PC-9 (cell line): ENCODE data around the gene CGB5.
"Not testable (repeated sequence)": the region's sequence is repeated elsewhere in the genome, so short reads cannot be mapped to it uniquely, and the experiment has no call there.

Experiments
- CTCF ChIP-seq: fragments of 200-600 bp; sonication (generic); conservative IDR thresholded peaks from 2 replicates; pipeline ENCODE4 v1.6.1; 2017; ENCODE audit warnings: mixed run types, antibody characterized with exemption, mild to moderate bottlenecking, moderate library complexity
- EZH2 ChIP-seq: fragments of 200-600 bp; sonication (generic); IDR thresholded peaks from 2 replicates; pipeline ENCODE4 v1.8.0; 2017; ENCODE audit warnings: antibody characterized with exemption, low read depth

- not testable (repeated sequence) for TF ChIP-seq CTCF, EZH2
Measured at GRCh38 chr19:49043548-49043947, at the start of gene CGB5.
